GM19467 (cell line): ENCODE data around the gene KAZN.

Experiments
- ATAC-seq: cut with Tn5 transposase; IDR thresholded peaks from one replicate; pipeline ENCODE4 v1.9.1; 2021; ENCODE audit warnings: mild to moderate bottlenecking, moderate library complexity; ENCODE audit not compliant: unreplicated experiment

KAZN gene

DNA sequence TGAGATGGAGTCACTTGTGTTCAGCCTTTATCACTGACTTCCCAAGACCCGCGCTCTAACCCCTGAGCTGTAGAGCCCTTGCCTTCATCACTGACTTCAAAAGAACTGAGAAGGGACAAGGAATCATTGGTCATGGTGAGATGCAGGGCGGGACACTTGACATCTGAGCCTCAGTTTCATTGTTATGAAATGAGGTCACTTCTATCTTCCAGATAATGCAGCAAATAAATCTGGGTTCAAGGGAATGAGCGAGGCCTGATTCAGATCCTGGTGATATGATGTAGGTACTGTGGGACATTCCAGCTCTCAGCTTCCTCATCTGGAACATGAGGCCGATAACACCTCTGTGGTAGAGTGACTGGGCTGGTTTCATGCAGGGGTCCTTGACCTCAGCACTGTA is 13.8 kb downstream of the KAZN start:
- no peak for ATAC-seq

DNA sequence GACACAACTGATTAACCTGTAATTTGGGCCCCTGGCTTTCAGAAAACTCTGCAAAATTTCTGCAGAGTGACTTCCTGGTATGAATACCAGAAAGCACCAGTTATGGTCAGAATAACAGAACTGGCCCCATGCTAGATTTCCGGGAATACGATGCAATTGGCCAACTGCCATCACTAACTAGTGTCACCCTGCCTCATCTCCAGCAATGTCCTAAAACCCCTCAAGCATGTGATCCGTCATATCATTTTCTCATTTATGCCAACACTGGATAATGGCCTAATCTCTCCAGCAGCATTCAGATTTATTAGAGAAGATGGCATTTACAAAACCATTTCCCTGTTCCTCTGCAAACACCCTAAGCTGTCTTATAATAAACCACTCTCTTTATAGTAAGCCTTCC is 15.4 kb downstream of the KAZN start:
- no peak for ATAC-seq

DNA sequence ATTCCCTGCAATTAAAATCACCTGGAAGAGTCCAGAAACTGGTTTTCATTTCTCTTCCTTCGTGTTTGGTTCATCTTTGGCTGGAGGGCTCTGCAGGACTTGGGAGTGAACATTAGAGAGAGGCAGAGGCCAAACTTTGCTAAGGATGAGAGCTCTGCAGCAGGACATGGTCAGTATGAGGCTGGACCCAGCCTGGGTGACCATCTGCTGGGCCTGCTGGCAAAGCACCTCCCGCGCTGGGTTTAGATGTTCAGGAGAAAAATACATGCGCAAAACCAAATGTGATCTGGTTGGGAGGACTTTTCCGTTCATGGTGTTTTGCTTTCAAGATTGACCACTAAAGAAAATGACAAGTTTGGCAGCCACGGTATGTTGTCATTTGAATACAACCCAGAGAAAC is 15.9 kb downstream of the KAZN start:
- ATAC-seq, result no peak

DNA sequence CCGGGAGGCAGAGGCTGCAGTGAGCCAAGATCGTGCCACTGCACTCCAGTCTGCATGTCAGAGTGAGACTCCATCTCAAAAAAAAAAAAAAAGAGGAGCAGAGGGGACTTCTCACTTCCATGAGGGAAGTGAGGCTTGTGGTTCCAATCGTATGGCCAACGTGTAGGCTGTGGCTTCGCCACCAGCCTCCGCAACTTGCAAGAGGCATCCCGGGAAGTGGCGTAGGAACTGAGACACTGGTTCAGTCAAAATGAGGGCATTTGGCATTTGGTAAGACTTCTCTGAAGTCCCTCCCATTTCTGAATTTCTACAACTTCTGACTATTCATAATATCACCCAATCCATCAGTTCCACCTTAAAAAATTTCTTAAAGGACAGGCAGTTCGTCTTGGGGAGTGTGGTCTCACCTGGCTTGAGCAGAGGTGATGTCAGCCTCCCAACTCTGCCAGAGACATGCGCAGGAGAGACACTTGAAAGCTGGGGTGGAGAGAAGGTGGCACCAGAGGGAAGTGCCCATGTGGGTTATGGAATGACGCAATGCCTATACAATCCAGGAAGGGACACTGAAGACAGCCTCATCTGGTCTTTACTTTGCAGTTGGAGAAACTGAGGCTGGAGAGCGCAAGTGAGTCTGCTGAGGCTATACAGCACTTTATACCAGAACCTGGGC is 17.2 kb downstream of the KAZN start:
- ATAC-seq, result no peak

DNA sequence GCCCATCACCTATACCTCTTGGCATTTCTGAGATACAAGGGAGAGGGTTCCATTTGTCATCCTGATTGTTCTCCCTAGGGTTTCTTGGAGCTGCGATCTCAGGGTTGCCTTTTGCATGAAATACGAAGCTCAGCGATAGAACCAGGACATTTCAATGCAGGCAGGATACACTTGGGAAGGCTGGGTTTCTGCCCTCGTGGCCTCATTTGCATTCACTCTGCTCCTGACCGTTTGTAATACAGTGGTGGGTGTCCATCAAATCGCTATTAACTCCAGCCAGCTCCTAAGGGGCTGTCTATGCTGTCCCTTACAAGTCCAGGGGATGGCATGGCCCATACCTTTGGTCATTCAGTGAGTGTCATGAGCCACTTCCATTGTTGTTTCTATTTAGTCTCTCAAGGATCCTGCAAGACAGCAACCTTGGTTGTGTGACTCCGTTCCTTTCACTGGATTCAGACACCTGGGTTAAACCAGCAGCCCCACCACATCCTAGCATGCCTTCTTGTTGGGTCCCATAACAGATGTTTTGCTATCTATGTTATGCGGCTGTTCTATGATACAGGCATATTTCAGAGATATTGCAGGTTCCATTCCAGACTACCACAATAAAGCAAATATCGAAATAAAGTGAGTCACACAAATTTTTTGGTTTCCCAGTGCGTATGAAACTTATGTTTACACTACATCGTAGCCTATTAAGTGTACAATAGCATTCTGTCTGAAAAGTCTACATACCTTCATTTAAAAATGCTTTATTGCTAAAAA is 18.3 kb downstream of the KAZN start:
- no peak for ATAC-seq

DNA sequence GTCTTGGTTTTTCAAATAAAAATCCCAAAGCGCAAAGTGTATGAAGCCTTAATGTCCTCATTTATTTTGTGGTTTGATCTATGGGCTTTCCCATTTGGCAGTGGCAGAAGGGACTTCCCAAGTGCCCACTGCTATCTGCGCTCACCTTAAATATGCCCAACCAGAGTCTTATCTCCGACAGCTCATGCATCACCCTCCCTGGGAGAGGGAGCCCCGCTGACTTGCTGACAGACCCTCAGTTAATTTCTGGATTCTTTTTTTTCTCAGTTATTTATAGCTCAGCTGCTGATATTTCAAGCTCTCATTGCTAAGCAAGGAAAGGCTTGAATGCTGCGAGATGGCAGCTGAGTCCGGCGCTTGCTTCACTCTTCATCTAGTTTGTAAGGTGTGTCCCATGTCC is 19.3 kb downstream of the KAZN start:
- no peak for ATAC-seq

DNA sequence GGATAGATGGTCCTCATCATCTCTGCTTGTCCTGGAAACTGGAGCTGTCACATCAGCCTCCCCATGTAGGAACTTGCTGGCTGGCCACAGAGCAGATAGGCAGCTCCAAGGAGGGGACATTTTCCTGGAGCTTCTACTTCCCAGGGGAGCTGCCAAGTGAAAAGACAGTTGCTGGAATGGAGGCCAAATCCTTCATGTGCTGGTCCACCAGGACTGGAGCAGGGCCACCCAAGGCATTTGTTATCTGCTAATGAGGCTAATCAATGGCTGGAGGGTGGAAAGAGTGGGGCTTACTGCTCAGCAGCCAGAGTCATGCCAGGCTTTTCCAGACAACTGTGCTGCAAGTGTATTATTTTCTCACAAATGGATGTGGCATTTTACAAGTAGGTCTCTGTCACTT is 22.5 kb downstream of the KAZN start:
- no peak for ATAC-seq

DNA sequence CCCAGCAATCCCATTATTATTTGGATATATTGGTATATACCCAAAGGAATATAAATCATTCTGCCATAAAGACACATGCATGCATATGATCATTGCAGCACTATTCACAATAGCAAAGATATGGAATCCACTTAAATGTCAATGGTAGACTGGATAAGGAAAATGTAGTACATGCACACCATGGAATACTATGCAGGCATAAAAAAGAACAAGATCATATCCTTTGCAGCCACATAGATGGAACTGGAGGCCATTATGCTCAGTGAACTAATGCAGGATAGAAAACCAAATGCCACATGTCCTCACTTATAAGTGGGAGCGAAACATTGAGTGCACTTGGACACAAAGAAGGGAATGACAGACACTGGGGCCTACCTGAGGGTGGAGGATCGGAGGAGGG is 24.6 kb downstream of the KAZN start:
- ATAC-seq, result no peak

DNA sequence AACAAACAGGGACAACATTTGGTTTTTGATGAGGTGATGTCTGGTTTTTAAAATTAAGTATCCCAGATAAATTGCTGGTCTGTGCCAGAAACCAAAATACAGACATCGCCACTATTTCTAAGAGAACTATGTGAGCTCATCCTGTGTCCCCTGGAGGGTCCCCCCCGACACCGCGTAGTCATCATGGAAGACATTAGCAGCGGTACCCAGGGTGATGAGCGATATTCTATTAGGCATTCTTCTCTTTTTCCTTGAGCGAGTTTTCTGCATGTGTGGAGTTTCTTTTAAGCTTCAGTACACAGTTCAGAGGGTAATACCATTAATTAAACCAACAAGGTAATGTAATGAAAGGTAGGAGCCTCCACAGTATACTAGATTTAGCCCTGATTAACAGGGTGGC is 26.5 kb downstream of the KAZN start:
- ATAC-seq, result no peak

DNA sequence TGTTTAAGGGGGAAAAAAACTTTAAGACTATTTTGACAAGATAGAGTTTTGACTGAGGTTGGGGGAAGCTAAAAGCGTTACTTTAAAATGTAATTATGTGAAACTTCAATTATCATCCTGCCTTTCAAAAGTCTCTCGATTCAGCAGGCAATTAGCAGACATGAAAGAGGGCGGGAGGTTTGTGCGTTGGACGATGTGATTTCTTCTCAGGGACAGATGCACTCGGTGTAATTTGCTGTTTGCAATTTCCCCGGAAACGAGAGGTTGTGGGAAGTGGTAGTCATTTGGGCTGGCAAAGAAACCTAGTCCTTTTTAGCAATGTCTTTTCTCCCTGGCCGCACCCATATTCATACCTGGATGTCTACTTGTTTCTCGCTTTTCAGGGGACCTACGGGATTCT is 27.1 kb downstream of the KAZN start:
- ATAC-seq, result no peak

DNA sequence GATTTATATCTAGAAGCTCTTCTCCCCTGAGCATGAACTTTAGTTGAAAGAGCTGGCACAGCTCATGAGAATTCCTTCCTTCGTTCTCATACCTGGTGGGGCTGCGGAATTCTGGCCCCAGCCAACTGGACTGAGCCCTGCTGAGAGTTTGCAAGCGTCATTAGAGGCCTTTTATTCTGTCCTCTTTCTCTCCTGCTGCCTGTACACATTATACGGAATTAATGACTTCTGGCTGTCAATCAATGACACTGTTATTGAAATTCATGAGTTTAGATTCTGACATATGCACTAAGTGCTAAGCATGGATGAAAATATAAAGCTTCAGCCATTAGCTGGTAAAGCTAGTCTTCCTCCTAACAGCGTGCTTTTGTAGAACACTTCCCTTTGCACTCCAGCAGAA is 27.5 kb downstream of the KAZN start:
- ATAC-seq, result no peak

DNA sequence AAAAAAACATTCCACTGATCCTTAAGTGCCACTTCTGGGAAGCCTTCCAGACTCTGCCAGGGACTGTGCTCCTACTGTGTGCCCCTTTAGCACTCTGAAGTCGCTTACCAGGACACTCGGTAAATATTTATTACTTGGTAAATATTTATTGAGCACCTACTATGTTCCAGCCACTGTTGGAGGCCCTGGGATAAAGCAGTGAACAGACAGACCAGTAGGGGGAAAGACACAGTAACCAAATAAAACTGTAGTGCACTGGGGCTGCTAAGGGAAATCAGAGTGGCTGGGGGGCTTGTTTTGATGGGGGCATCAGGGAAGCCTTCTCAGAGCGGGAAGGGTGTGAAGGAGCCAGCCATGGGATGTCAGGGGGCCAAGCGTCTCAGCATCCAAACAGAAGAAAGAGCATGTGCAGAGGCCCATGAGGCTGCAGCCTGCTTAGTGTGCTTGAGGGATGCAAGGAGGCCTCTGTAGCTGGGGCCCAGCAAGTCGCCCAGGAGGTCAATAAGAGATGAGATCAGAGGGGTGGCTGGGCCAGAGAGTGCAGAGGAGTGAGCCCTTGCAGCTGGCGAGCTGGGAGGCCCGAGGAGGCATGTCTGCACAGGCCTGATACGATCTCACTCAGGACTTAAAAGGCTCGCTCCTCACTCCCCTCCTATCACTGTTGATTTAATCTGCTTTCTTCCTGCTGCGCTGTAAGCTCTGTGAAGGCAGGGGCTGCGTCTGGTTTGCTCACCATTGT is 28.6 kb downstream of the KAZN start:
- ATAC-seq, result no peak

DNA sequence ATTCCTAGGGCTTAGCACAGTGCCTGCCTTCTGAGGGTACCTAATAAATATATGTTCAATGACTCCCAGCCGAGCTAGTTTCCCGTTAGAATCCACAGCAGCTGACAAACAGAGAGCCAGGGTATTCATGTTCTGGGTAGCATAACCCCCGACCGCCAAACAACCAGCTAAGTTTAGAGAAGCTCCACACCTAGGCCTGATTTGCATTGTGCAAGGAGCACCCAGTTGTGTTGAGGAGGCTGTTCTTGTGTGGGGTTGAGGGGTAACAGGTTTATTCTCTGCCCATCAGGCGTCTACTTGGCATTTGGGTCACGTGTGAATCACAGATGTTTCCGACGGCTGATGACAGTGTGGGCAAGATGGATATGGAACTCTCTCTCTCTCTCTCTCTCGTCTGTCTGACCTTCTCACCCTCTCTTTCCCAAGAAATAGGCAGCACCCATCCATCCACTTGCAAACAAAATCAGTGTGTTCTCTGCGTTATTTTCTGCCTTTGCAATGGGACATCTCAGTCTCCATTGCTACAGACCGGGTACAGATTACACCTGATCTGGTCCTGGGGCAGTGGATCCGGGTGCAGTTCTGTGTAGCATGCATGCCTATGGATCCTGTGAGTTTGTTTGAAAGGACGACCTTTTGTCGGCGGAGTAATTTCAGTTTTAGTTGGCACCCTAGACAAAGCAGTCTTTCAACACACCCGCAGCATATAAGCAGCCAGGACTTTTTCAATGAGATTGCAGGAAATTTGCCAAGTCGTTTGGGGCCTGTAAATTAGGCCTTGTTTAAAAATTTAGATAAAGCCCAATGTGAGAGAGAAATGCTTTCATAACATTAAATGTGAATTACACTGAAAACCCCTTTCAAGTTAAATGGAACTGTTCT is 29.4 kb downstream of the KAZN start:
- no peak for ATAC-seq

DNA sequence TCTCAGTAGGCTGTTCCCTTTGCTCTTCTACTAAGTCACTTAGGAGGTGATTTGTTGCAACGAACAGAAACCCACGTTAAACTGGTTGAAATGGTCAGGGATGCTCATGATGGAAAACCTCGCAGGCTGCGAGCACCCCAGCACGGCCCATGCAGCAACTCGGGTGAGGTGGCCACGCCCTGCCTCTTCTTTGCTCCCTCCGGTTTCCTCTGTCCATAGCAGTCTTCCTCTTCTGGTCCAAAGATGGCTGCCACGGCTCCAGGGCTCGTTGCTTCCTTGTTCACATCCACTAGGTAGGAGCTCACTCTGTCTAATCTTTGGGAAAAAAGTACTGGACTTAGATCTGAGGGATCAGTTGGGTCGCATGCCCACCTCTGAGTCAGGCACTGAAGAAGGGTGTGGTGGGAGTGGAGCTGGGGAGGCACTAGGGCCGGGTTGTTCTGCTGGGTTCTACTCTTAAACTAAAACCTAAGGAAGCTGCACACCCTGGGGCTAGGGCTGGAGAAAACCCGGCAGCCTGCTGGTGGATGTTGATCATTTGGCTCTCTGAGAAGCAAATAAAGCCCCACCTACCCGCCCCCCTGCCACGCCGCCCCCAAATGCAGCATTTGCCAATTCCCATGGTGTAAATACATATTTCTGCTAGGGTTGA is 31.0 kb downstream of the KAZN start:
- ATAC-seq, result no peak

DNA sequence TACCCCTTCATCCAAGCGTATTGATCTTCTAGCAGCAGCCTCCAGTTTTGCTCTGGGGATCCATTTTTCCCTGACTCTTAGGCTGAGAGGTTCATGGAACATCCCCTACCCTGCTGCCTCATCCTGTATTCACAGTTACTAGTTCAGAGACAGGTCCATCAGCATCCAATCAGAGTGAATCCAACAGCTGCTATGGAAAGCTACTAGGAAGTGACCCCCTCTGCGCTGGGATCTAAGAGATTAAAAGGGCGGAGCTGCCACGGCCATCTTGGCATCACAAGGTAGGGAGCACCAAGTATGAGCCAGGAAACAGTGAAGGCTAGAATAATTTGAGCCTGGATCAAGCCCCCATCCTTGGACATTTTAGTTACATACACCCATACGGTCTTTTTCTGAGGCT is 32.5 kb downstream of the KAZN start:
- no peak for ATAC-seq

DNA sequence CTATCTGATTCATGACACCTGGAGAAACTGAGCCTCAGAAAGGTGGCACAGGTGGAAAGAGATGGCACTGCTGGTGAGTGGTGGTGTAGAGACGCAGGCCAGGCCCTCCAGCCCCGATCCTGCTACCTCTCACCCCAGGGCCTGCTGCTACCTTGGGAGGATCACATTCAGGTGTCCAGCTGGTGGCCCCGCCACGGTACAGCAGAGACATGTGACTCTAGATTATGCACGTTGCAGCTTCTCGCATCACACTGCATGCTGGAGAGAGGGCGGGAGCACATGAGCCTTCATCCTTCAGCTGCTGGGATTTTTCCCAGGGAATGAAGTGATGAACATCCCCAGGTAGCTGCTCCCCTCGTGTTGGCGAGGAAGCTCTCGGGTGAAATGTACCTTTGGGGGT is 32.9 kb downstream of the KAZN start:
- ATAC-seq, result no peak

DNA sequence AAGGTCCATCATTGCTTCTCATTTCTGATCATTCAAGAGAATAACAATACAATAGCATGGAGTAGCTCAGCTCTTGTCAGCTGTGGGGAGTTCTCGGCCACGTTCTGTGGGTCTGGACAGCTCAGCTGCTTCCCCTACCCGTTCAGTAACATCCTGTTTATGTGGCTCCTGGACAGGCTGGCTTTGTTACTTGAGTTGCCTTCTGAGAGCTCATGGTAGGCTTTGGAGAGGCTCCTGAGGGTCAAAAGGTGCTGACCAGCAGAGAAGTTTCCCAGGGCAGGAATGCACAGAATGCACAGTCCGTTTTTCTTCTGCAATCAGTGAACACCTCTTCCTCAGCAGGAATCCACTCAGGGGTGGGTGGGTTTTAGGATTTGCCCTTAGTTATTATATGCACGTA is 36.0 kb downstream of the KAZN start:
- no peak for ATAC-seq

DNA sequence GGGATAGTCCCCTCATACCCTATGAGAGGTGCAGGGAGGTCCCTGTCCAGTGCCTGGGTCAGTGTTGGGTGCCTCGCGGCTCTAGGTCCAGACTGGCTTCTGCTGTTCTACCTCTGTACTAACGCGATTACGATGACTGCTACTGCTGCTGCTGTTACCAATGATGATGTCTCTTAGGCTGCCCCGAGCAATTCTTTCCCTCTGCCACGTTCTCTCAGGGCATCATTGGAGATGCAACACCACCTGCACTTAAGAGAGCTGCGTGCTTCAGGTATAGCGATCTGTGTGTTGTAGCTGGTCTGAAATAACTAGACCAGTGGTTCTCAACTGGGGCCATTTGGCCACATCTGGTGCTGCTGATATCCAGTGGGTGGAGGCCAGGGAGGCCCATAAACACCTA is 36.9 kb downstream of the KAZN start:
- ATAC-seq, result no peak

DNA sequence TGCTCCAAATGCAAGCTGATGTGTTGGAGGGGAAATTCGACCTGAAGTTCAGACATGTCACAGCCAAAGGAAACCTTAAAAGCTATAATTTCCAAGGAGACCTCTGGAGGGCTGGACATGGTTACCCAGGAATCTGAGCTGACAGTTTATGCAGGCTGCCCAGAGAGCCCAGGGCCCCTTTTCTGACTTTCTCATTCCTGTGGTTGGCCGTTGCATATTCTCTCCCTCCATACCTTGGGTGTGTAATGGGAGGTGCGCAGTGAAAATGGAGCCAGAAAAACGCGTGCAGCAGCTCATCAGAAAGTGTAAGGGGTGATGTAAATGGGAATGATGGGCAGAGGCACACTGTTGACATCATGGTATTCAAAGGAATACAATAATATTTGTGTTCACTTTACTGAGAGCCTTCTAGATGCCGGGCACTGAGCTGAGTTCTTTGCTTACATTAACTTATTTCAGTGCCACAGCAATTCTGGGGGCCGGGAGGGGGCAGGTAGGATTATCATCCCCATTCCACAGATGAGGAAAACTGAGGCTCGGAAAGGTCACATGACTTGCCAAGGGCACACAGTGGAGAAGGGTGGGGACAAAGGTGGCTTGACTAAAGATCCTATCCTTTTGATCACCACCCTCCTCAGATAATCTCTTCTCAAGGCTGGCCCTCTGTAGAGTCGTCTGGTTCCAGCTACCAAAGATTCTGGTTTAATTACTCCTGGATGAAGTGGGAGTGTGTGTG is 38.6 kb downstream of the KAZN start:
- ATAC-seq, result no peak
